Measurements from ENCODE around the gene TSHZ2. TPM values are rescaled to one million over a fixed set of nuclear protein-coding genes. Genes with fewer than 3 reads are reported as not detected.

The TSHZ2 gene
- total RNA-seq, 3 donors from 2014 or later (not counting 1 experiment from before 2014, with no cell fraction given), result 1.8 to 1.9 TPM; not detected in 1

DNA sequence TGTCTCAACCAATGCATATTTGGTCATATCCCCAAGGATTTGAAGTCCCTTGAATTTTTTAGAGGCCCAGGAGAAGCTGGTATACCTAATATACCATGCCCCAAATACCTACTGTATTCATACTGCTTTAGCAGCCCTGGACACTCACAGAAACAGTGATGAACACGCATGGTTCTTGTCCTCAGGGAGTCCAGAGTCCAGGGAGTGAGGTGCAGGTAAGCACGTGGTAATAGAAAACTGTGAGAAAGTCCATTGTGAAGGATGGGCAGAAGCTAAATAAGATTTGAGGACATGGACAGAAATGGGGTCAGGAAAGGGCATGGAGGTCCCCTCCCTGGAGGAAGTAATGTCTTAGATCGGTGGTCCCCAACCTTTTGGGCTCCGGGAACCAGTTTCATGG lies 85.4 kb downstream of the TSHZ2 start:
- Histone ChIP-seq H3K9me3 (ENCODE audit: control insufficient read depth, insufficient read depth, low read length) (no peaks in the 10 kb centered on the region), H3K4me3 (ENCODE audit: low read length) (no peak overlapping the region), H3K27me3 (ENCODE audit: control insufficient read depth, insufficient read depth, low read length) (no peaks in the 10 kb centered on the region), H3K4me1 (ENCODE audit: control insufficient read depth, insufficient read depth, low read length) (no peaks in the 10 kb centered on the region), H3K27ac (ENCODE audit: low read length) (no peak overlapping the region), H3K36me3 (ENCODE audit: control insufficient read depth, insufficient read depth, low read length) (no peaks in the 10 kb centered on the region)
- WGBS (ENCODE audit: insufficient coverage), result 85% methylated on average over 4 of the region's 4 CpGs
- H3K27me3 Mint-ChIP-seq (ENCODE audit: low read depth in 2 of 2), result peaks cover 6 to 39% of the 10 kb centered on the region in 2 donors
- no peak for DNase-seq
- H3K4me1 Mint-ChIP-seq, result no peaks in the 10 kb centered on the region
- H3K4me3 Mint-ChIP-seq, result no peak overlapping the region
- intact Hi-C loops (cut with micrococcal nuclease), result loop anchor here (10.0 kb wide), 1 partner anchor 153 kb away; no protein-coding TSS in a partner anchor
- no peaks in the 10 kb centered on the region for H3K36me3 Mint-ChIP-seq
- no peak overlapping the region for H3K27ac Mint-ChIP-seq
- H3K9me3 Mint-ChIP-seq, result no peaks in the 10 kb centered on the region
- ATAC-seq, result no peak
- TF ChIP-seq, protein P1, sequence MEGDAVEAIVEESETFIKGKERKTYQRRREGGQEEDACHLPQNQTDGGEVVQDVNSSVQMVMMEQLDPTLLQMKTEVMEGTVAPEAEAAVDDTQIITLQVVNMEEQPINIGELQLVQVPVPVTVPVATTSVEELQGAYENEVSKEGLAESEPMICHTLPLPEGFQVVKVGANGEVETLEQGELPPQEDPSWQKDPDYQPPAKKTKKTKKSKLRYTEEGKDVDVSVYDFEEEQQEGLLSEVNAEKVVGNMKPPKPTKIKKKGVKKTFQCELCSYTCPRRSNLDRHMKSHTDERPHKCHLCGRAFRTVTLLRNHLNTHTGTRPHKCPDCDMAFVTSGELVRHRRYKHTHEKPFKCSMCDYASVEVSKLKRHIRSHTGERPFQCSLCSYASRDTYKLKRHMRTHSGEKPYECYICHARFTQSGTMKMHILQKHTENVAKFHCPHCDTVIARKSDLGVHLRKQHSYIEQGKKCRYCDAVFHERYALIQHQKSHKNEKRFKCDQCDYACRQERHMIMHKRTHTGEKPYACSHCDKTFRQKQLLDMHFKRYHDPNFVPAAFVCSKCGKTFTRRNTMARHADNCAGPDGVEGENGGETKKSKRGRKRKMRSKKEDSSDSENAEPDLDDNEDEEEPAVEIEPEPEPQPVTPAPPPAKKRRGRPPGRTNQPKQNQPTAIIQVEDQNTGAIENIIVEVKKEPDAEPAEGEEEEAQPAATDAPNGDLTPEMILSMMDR (IDR thresholded peaks at IDR 0.05), result no peak

DNA sequence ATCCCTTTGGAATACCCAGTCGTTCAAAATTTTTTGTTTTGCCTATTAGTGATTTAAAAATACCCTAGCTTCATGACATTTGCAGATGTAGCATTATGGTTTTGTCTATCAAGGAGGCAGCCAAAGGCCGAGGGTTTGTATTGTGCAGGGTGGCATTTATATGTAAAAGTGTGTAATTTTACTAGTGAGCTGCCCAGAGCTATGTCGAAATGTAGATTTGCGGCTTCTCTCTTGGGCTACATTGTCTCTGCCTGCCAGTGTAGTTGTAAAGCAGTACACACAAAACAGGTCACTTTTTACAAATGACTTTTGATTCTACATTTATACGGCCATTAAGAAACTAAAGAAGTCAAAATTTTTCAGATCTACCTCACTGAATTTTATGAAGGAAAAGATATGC lies 87.7 kb downstream of the TSHZ2 start:
- intact Hi-C loops (cut with micrococcal nuclease), result loop anchor here (10.0 kb wide), 1 partner anchor 155 kb away; no protein-coding TSS in a partner anchor
- 83% methylated on average over 4 of the region's 5 CpGs for WGBS (ENCODE audit: insufficient coverage)
- H3K27ac Mint-ChIP-seq, result no peak overlapping the region

DNA sequence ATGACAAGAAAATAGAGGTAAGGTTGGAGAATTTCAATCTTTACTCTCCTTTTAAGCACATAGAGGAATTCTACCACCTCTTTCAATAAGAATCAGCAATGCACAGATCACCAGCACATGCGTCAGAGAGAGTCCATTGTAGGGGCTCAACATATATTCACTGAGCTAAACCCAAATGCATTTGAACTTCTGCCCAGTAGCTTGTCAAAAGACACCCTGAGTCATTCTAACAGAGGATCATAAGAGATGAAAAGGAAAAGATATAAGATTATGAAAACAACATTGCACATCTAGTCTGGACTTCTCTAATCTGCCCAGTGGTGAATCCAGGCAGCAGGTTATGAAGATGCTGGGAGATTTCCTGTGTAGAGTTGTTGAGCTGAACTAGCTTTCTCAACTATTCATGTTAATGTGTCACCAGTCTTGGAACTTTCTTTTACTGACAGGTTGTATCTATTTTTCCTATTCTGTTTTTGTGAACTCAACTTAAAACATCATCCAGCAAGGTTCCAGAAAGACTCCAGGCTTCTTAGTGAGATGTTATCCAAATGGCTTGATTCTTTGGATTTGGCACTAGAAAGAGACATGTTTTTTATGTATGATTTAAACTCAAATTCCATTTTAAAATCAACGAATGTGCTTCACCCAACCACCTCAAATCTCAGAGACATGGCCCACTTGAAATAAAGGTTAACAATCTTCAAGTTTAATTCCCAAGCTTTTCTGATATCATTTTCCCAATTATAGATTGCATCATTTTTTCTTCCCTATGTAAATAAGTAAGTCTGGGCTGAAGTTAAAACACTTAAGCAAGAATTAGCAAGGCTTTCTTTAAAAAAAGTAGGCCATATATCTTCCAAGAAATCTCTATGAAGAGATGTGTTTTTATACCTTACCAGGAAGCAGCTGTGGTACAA lies 89.3 kb downstream of the TSHZ2 start:
- no peak overlapping the region for H3K27ac ChIP-seq (ENCODE audit: low read length)
- no peaks in the 10 kb centered on the region for H3K4me1 ChIP-seq (ENCODE audit: control insufficient read depth, insufficient read depth, low read length)
- no peaks in the 10 kb centered on the region for H3K9me3 Mint-ChIP-seq
- no peaks in the 10 kb centered on the region for H3K27me3 ChIP-seq (ENCODE audit: control insufficient read depth, insufficient read depth, low read length)
- no peaks in the 10 kb centered on the region for H3K9me3 ChIP-seq (ENCODE audit: control insufficient read depth, insufficient read depth, low read length)
- no peak overlapping the region for H3K27ac Mint-ChIP-seq
- TF ChIP-seq, protein P1 (IDR thresholded peaks at IDR 0.05), result no peak
- ATAC-seq (no peak), DNase-seq (no peak)
- no peak overlapping the region for H3K4me3 ChIP-seq (ENCODE audit: low read length)
- peaks cover 5 to 23% of the 10 kb centered on the region in 2 donors for H3K27me3 Mint-ChIP-seq (ENCODE audit: low read depth in 2 of 2)
- H3K36me3 Mint-ChIP-seq, result no peaks in the 10 kb centered on the region
- H3K4me1 Mint-ChIP-seq, result no peaks in the 10 kb centered on the region
- WGBS (ENCODE audit: insufficient coverage), result 92% methylated on average over 1 of the region's 2 CpGs
- intact Hi-C loops (cut with micrococcal nuclease), result no loop called here
- no peaks in the 10 kb centered on the region for H3K36me3 ChIP-seq (ENCODE audit: control insufficient read depth, insufficient read depth, low read length)
- H3K4me3 Mint-ChIP-seq, result no peak overlapping the region

More for the DNA sequence above, 87.7 kb downstream of the TSHZ2 start:
- Histone ChIP-seq H3K36me3 (ENCODE audit: control insufficient read depth, insufficient read depth, low read length) (no peaks in the 10 kb centered on the region), H3K27ac (ENCODE audit: low read length) (no peak overlapping the region), H3K27me3 (ENCODE audit: control insufficient read depth, insufficient read depth, low read length) (no peaks in the 10 kb centered on the region), H3K9me3 (ENCODE audit: control insufficient read depth, insufficient read depth, low read length) (no peaks in the 10 kb centered on the region), H3K4me1 (ENCODE audit: control insufficient read depth, insufficient read depth, low read length) (no peaks in the 10 kb centered on the region), H3K4me3 (ENCODE audit: low read length) (no peak overlapping the region)
- H3K9me3 Mint-ChIP-seq, result no peaks in the 10 kb centered on the region
- DNase-seq (no peak), ATAC-seq (no peak)
- no peaks in the 10 kb centered on the region for H3K36me3 Mint-ChIP-seq
- TF ChIP-seq, protein P1 (IDR thresholded peaks at IDR 0.05), result no peak
- no peak overlapping the region for H3K4me3 Mint-ChIP-seq
- H3K27me3 Mint-ChIP-seq (ENCODE audit: low read depth in 2 of 2), result peaks cover 6 to 33% of the 10 kb centered on the region in 2 donors
- no peaks in the 10 kb centered on the region for H3K4me1 Mint-ChIP-seq
